HG03460 (cell line): ENCODE data around the gene LARP6.
"Not testable (repeated sequence)": the region's sequence is repeated elsewhere in the genome, so short reads cannot be mapped to it uniquely, and the experiment has no call there.

Experiments used
- ATAC-seq: cut with Tn5 transposase; IDR thresholded peaks from one replicate; pipeline ENCODE4 v1.9.1; 2021; ENCODE audit not compliant: unreplicated experiment

Gene LARP6

GRCh38 chr15:70859322-70859908 is 5.5 kb upstream of the LARP6 start:
- ATAC-seq = no peak

- not testable (repeated sequence) for ATAC-seq
Measured at GRCh38 chr15:70858614-70859321, 4.8 kb upstream of the LARP6 start.

- ATAC-seq = no peak
Measured at GRCh38 chr15:70857562-70858285, 3.8 kb upstream of the LARP6 start.

- no peak for ATAC-seq
Measured at GRCh38 chr15:70856884-70857561, 3.1 kb upstream of the LARP6 start.

- ATAC-seq = no peak
Measured at GRCh38 chr15:70856177-70856883, 2.4 kb upstream of the LARP6 start.

- ATAC-seq = no peak
Measured at GRCh38 chr15:70855764-70856163, 1.8 kb upstream of the LARP6 start.

- ATAC-seq = no peak
Measured at GRCh38 chr15:70854666-70854976, 664 bp upstream of the LARP6 start.

- no peak for ATAC-seq
Measured at GRCh38 chr15:70853318-70853972, 512 bp downstream of the LARP6 start.

- ATAC-seq = no peak
Measured at GRCh38 chr15:70852501-70853317, 1.2 kb downstream of the LARP6 start.

GRCh38 chr15:70851889-70852288 is 2.1 kb downstream of the LARP6 start:
- ATAC-seq = no peak

GRCh38 chr15:70845602-70846360 is 8.2 kb downstream of the LARP6 start:
- ATAC-seq = no peak

- ATAC-seq = no peak
Measured at GRCh38 chr15:70837476-70837875, 16.5 kb downstream of the LARP6 start.

- no peak for ATAC-seq
Measured at GRCh38 chr15:70835841-70836240, 18.1 kb downstream of the LARP6 start.

GRCh38 chr15:70835415-70835814 is 18.5 kb downstream of the LARP6 start:
- no peak for ATAC-seq

- no peak for ATAC-seq
Measured at GRCh38 chr15:70834999-70835398, 19.0 kb downstream of the LARP6 start.

GRCh38 chr15:70833861-70834765 is 19.8 kb downstream of the LARP6 start:
- no peak for ATAC-seq

GRCh38 chr15:70833422-70833821 is 20.5 kb downstream of the LARP6 start:
- ATAC-seq = no peak

- ATAC-seq = no peak
Measured at GRCh38 chr15:70832176-70832575, 21.8 kb downstream of the LARP6 start.
